ACHN (cell line): Measurements from ENCODE around the gene MARCHF5.
"Not testable (repeated sequence)": the region's sequence is repeated elsewhere in the genome, so short reads cannot be mapped to it uniquely, and the experiment has no call there.

Source experiments
- DNase-seq: peaks from one replicate; pipeline ENCODE4 v3.0.0-alpha.2; 2015
- in situ Hi-C: cut with HindIII; loops from 2 replicates; pipeline ENCODE4 v1.10.0; 2017; ENCODE audit warnings: low sequenced_read_pairs, low pct_ligation_motif_present, low pct_unique_long_range_greater_than_20kb

MARCHF5 gene

DNA sequence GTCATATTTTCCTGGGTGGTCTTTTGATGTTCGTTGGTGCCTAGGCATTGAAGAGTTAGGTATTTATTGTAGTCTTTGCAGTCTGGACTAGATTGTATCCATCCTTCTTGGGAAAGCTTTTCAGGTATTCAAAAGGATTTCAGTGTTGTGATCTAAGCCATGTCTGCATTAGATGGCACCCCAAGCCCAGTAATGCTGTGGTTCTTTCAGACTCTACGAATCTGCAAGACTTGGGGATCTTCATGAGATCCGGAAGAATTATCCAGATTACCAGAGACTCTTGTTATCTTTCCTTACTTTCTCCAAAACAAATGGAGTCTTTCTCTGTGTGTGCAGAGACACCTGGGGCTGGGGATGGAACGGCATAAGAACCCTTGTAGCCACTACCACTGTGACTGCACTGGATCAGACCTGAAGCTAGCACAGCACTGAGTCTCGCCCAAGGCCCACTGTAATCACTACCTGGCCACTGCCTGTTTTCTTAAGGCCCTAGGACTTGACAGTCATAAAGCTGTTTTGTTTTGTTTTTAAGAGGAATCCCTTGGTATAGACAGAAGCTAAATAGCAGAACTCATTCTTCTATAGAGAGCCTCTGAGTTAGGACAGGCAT, 75.5 kb downstream of the MARCHF5 start:
- in situ Hi-C loops, result no loop called here
- no peak for DNase-seq

DNA sequence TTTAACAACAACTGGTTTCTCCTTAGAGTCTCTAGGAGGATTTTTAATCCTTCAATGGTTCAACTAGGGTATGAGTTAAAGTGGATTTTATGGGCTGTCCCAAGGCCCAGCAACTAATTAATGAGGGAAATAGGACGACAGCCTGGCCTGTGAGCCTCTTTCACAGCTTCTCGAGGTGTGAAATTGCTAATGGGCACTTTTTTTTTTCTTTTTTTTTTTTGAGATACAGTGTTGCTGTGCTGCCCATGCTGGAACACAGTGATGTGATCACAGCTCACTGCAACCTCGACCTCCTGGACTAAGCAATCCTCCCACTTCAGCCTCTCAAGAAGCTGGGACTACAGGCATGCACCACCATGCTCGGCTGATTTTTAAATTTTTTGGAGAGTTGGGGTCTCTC, 87.0 kb downstream of the MARCHF5 start:
- in situ Hi-C loops, result no loop called here
- DNase-seq, result no peak

DNA sequence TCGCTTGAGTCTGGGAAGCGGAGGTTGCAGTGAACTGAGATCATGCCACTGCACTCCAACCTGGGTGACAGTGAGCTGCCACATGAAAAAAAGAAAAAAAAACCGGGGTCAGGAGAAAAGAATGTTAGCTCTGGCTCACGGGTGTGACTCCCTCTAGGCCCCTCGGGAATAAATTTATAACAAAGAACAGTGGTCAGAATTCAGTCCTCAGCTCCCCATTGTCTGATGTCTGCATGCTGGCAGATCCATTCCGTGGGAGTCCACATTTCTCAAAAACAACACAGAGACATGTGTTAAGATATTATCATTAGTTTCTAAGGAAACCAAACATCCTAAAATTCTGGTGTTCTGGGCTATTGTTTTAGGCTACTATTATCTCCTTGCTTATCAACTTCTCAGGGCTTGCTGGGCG, 90.6 kb downstream of the MARCHF5 start:
- DNase-seq, result no peak
- in situ Hi-C loops, result no loop called here

DNA sequence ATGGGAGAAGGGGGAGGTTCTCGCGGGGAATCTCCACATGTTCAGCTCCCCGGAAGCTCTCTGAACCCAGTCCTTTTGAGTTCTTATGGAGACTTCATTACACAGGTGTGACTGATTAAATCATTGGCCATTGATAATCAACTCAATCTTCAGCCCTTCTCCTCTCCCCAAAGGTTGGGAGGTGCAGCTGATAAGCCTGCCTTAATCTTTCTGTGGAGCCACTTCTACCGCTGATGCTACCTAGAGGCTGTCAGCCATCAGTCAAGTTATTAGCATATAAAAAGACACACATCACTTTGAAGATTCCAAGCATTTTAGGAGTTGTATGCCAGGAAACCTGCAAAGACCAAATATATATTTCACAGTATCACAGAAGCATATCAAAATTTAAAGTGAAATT, 91.7 kb downstream of the MARCHF5 start:
- no peak for DNase-seq
- in situ Hi-C loops, result no loop called here

DNA sequence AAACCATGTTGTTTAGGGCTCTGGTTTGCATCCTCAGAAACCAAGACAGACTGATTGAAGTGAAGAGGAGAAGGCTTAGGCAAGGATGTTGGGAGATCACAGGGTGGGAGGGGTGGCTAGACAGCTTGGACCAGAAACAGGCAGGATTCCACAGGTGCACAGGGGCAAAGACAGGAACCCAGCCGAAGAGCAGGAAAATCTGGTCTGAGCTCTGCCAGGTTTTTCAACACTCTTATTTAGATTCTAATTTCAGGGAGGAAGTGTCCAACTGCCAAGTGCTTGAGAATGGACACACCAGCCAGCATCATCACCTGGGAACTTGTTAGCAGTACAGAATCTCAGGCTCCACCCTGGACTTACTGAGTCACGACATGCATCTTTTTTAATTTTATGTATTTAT, 93.8 kb downstream of the MARCHF5 start:
- DNase-seq, result no peak

DNA sequence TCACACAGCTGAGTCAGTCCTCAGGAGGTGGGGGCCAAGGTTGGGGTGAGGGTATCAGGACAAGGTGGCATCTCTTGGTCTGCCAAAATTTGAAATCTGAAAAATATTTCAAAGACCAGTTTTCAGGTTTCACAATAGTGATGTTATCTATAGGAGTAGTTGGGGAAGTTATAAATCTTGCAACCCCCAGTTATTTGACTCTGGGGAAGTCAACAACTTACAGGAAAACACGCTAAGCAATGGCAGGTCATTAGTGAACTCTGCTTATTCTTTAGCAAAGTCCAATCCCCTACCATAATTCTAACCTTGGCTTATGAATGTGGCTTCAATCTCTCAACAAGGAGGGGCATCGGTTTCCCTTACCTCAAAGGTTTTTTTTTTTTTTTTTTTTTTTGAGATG, 94.9 kb downstream of the MARCHF5 start:
- no peak for DNase-seq
- in situ Hi-C loops, result no loop called here

More for the DNA sequence above, 93.8 kb downstream of the MARCHF5 start:
- in situ Hi-C loops, result no loop called here

DNA sequence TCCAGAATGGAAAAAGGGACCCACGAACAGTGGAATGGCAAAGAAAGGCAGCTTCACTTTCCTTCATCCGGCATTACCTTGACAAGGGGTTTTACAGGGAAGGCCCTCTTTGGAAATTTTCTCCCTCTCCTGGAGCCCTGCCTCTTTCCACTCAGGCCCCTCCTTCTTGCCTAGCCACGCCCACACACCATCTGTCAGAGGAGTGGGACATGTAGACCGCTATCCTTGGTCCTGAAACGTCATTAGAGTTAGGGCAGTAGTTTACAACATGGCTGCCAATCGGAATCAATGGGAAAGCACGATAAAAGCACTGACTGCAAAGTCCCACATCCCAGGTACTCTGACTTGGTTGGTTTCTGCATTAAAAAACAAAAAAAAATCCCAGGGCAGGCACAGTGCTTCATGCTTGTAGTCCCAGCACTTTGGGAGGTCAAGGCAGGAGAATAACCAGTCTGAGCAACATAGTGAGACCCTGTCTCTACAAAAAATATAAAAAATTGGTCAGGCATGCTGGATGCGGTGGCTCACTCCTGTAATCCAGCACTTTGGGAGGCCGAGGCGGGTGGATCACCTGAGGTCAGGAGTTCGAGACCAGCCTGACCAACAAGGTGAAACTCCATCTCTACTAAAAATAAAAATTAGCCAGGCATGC, 96.4 kb downstream of the MARCHF5 start:
- in situ Hi-C loops, result no loop called here
- peak; percentile 81 for DNase-seq

DNA sequence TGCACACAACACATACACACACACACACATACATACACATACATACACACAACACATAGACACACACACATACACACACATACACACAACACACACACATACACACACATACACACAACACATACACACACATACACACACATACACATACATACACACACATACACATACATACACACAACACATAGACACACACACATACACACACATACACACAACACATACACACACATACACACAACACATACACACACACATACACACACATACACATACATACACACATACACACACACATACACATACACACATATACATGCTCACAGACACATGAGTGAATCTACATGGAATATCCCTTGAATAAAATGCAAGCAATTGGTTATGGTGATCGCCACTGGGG, 102.2 kb downstream of the MARCHF5 start:
- in situ Hi-C loops, DNase-seq: not testable (repeated sequence)

DNA sequence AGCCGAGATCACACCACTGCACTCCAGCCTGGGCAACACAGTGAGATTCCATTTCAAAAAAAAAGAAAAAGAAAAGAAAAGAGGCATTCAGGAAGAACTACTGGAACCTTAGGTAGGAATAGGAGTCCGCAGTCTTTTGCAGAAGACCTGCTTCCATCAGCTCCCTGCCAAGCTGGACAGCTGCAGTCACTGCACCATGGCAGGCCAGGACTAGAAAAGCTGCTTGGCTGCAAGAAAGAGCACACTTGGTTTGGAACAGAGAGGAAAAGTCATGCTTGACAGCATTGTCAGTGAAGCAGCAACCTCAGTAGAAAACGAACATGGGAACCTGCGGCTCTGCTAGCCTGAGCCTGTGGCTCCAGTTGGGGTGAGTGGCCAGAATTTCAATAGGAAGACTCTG, 104.3 kb downstream of the MARCHF5 start:
- DNase-seq, result no peak

DNA sequence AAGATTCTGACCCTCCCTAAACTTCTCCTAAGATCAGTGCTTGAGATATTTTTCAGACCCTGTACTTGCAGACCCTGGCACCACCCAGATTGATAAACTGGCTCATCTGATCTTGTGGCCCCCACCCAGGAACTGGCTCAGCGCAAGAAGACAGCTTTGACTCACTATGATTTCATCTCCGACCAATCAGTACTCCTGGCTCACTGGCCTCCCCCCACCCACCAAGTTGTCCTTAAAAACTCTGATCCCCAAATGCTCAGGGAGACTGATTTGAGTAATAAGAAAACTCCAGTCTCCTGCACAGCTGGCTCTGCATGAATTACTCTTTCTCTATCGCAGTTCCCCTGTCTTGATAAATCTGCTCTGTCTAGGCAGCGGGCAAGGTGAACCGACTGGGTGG, 111.3 kb downstream of the MARCHF5 start:
- in situ Hi-C loops, result loop anchor here (25.0 kb wide), 1 partner anchor 315 kb away; no protein-coding TSS in a partner anchor
- not testable (repeated sequence) for DNase-seq

More for the DNA sequence above, 104.3 kb downstream of the MARCHF5 start:
- in situ Hi-C loops, result no loop called here
